IPS-15b (cell line): ENCODE measurements around the gene OR56A4.

Experiments
- H3K27me3 ChIP-seq: one replicate; pipeline ENCODE4 v1.6.1; 2013; ENCODE audit warnings: low read length; ENCODE audit not compliant: control insufficient read depth, insufficient read depth
- H3K36me3 ChIP-seq: one replicate; pipeline ENCODE4 v1.6.1; 2013; ENCODE audit warnings: low read length; ENCODE audit not compliant: control insufficient read depth, insufficient read depth
- H3K4me1 ChIP-seq: one replicate; pipeline ENCODE4 v1.6.1; 2013; ENCODE audit warnings: mild to moderate bottlenecking, low read length; ENCODE audit not compliant: control insufficient read depth, insufficient read depth
- H3K4me3 ChIP-seq: one replicate; pipeline ENCODE4 v1.5.1; 2013; ENCODE audit warnings: low read depth, low read length
- H3K9ac ChIP-seq: one replicate; pipeline ENCODE4 v1.6.1; 2013; ENCODE audit warnings: low read depth, mild to moderate bottlenecking, low read length
- H3K9me3 ChIP-seq: one replicate; pipeline ENCODE4 v1.6.1; 2013; ENCODE audit warnings: mild to moderate bottlenecking, low read length; ENCODE audit not compliant: control insufficient read depth, insufficient read depth

Gene OR56A4

DNA sequence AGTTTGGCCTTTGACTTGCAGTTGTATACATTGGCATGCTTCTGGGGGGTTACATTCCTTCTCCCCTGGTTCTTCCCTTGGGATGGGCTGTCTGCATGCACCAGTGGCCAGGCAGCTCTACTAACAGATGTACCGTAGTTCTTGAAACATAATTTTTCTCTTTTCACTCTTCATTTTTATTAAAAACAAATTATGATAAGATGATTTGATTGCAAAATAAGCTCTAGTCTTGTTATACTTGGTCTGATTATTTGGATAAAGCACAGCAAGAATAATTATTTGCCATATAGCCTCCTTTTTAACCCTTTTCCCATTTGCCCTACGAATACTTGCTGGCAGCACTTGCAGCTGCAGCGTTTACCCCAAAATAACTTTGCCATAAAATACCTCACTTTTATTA, 51.2 kb downstream of the OR56A4 start:
- no peak overlapping the region for H3K9ac ChIP-seq
- no peaks in the 10 kb centered on the region for H3K36me3 ChIP-seq
- H3K4me3 ChIP-seq: no peak overlapping the region
- H3K27me3 ChIP-seq: no peaks in the 10 kb centered on the region
- H3K9me3 ChIP-seq: no peaks in the 10 kb centered on the region
- H3K4me1 ChIP-seq: no peaks in the 10 kb centered on the region
